HepG2 (cell line): ENCODE measurements around the gene MFRP. TPM values are rescaled to one million over a fixed set of nuclear protein-coding genes. Genes with fewer than 3 reads are reported as not detected.

ENCODE experiments used
- CEBPG ChIP-seq: IDR thresholded peaks from 2 replicates; pipeline ENCODE4 v1.6.1; 2016
- CREM ChIP-seq, 2 experiments: sonication (generic) in 1 of 2; formaldehyde crosslinking in 1 of 2; IDR thresholded peaks; 2 replicates each; pipeline versions ENCODE4 v1.4.0 to v1.6.1; 2016 to 2020; ENCODE audit warnings: antibody characterized with exemption in 1 of 2, mild to moderate bottlenecking in 1 of 2, missing genetic modification reagents in 1 of 2
- DMAP1 ChIP-seq: IDR thresholded peaks from 2 replicates; pipeline ENCODE4 v1.6.1; 2016
- GMEB1 ChIP-seq: sonication (generic); formaldehyde crosslinking; IDR thresholded peaks from 2 replicates; pipeline ENCODE4 v1.5.1; 2020; ENCODE audit warnings: missing genetic modification reagents, mild to moderate bottlenecking, borderline replicate concordance
- KLF12 ChIP-seq: sonication (generic); formaldehyde crosslinking; IDR thresholded peaks from 2 replicates; pipeline ENCODE4 v1.4.0; 2020; ENCODE audit warnings: missing genetic modification reagents, borderline replicate concordance
- KLF15 ChIP-seq: sonication (generic); formaldehyde crosslinking; IDR thresholded peaks from 2 replicates; pipeline ENCODE4 v1.8.1; 2023; ENCODE audit warnings: borderline replicate concordance, mild to moderate bottlenecking, inconsistent platforms, missing genetic modification reagents, mixed read lengths
- LBX2 ChIP-seq: sonication (generic); formaldehyde crosslinking; IDR thresholded peaks from 2 replicates; pipeline ENCODE4 v1.5.0; 2020; ENCODE audit warnings: missing genetic modification reagents, mild to moderate bottlenecking, borderline replicate concordance
- NFRKB ChIP-seq: fragments of 450-650 bp; IDR thresholded peaks from 2 replicates; pipeline ENCODE4 v1.6.1; 2017
- RAD21 ChIP-seq: fragments of 450-650 bp; formaldehyde crosslinking; IDR thresholded peaks from 2 replicates; pipeline ENCODE4 v1.5.0; 2020; ENCODE audit warnings: mild to moderate bottlenecking
- SAFB2 ChIP-seq: sonication (generic); formaldehyde crosslinking; IDR thresholded peaks from 2 replicates; pipeline ENCODE4 v1.5.1; 2020; ENCODE audit warnings: missing genetic modification reagents, low read depth, mild to moderate bottlenecking, borderline replicate concordance
- SKIL ChIP-seq: sonication (generic); formaldehyde crosslinking; IDR thresholded peaks from 2 replicates; pipeline ENCODE4 v1.8.0; 2022; ENCODE audit warnings: missing genetic modification reagents, mild to moderate bottlenecking, moderate library complexity, borderline replicate concordance
- SSRP1 ChIP-seq: IDR thresholded peaks from 2 replicates; pipeline ENCODE4 v1.6.1; 2016; ENCODE audit warnings: control low read depth
- SYNCRIP ChIP-seq: fragments of 200-400 bp; formaldehyde crosslinking; IDR thresholded peaks from 2 replicates; pipeline ENCODE4 v1.6.1; 2018; ENCODE audit warnings: mild to moderate bottlenecking, low read depth, low read length; ENCODE audit not compliant: insufficient read depth
- ZNF138 ChIP-seq: sonication (generic); formaldehyde crosslinking; IDR thresholded peaks from 2 replicates; pipeline ENCODE4 v1.5.0; 2020; ENCODE audit warnings: mild to moderate bottlenecking, low read depth, missing genetic modification reagents
- ZNF24 ChIP-seq: fragments of 450-650 bp; IDR thresholded peaks from 2 replicates; pipeline ENCODE4 v1.6.1; 2017; ENCODE audit warnings: antibody characterized with exemption, mild to moderate bottlenecking
- ZNF282 ChIP-seq: fragments of 450-650 bp; IDR thresholded peaks from 2 replicates; pipeline ENCODE4 v1.6.1; 2018; ENCODE audit not compliant: partially characterized antibody
- ZNF337 ChIP-seq: sonication (generic); formaldehyde crosslinking; IDR thresholded peaks from 2 replicates; pipeline ENCODE4 v1.5.1; 2020; ENCODE audit warnings: missing genetic modification reagents, low read depth, mild to moderate bottlenecking, borderline replicate concordance
- ZNF713 ChIP-seq: sonication (generic); formaldehyde crosslinking; IDR thresholded peaks from 2 replicates; pipeline ENCODE4 v1.4.0; 2020; ENCODE audit warnings: mild to moderate bottlenecking, missing genetic modification reagents
- ZNF761 ChIP-seq: sonication (generic); formaldehyde crosslinking; conservative IDR thresholded peaks from 2 replicates; pipeline ENCODE4 v1.4.0; 2020; ENCODE audit warnings: mild to moderate bottlenecking, missing genetic modification reagents
- ZNF788 ChIP-seq: sonication (generic); formaldehyde crosslinking; IDR thresholded peaks from 2 replicates; pipeline ENCODE4 v1.5.0; 2020; ENCODE audit warnings: mild to moderate bottlenecking, missing genetic modification reagents, borderline replicate concordance
- ZNF841 ChIP-seq: sonication (generic); formaldehyde crosslinking; IDR thresholded peaks from 2 replicates; pipeline ENCODE4 v1.8.1; 2023; ENCODE audit warnings: missing genetic modification reagents, borderline replicate concordance
- polyA plus RNA-seq, 8 experiments: library from polyadenylated mRNA; depleted of rRNA in 3 of 8; stranded (reverse) in 7 of 8; unstranded in 1 of 8; fragments of >200 nt; fragmentation: Illumina TruSeq in 4 of 8; extraction: Trizol in 4 of 8; gene quantifications; 2 replicates each; pipeline versions ENCODE4 v1.2.1 to v1.2.3, GENCODE V29; 2011 to 2016; ENCODE audit warnings: low read depth in 4 of 8, missing spikeins in 1 of 8, mixed read lengths in 1 of 8; ENCODE audit not compliant: insufficient read depth in 1 of 8
- total RNA-seq, 5 experiments: library from RNA; depleted of rRNA; stranded (reverse); fragments of >200 nt; fragmentation: Illumina TruSeq; extraction: Trizol; gene quantifications; 2 replicates each; pipeline ENCODE4 v1.2.3, GENCODE V29; 2016; ENCODE audit warnings: low read depth in 1 of 5
- TF ChIP-seq, protein P1 (sequence below): sonication (generic); formaldehyde crosslinking; conservative IDR thresholded peaks from 2 replicates; pipeline ENCODE4 v1.4.0; 2020; ENCODE audit warnings: missing genetic modification reagents

Gene MFRP
- total and polyA plus RNA-seq, 2 of the 13 experiments (the other 11 are each of a cell fraction or from before 2014, with no cell fraction given) = not detected

- no peak for TF ChIP-seq ZNF713 (CRISPR knock-in tag)
- no peak for TF ChIP-seq ZNF337 (CRISPR knock-in tag)
- TF ChIP-seq SSRP1 = no peak
- no peak for TF ChIP-seq SYNCRIP
- TF ChIP-seq SAFB2 (CRISPR knock-in tag) = 0 out of 2 replicates have a peak, but pooled peaks have one; percentile 17
- no peak for TF ChIP-seq KLF15 (CRISPR knock-in tag)
- peak; percentile 76 for TF ChIP-seq RAD21 (CRISPR knock-in tag)
- TF ChIP-seq CREM (IDR thresholded peaks at IDR 0.05) = no peak
- no peak for TF ChIP-seq CREM (CRISPR knock-in tag; IDR thresholded peaks at IDR 0.05)
- no peak for TF ChIP-seq CEBPG (CRISPR knock-in tag)
- no peak for TF ChIP-seq ZNF788 (CRISPR knock-in tag)
- TF ChIP-seq LBX2 (CRISPR knock-in tag) = no peak
- TF ChIP-seq NFRKB = no peak
- no peak for TF ChIP-seq ZNF24
- TF ChIP-seq ZNF282 = no peak
- no peak for TF ChIP-seq GMEB1 (CRISPR knock-in tag)
- no peak for TF ChIP-seq KLF12 (CRISPR knock-in tag)
- no peak for TF ChIP-seq SKIL
- no peak for TF ChIP-seq ZNF841 (CRISPR knock-in tag)
- TF ChIP-seq ZNF138 = no peak
- TF ChIP-seq DMAP1 (CRISPR knock-in tag) = no peak
- no peak for TF ChIP-seq ZNF761 (CRISPR knock-in tag)
- TF ChIP-seq, protein P1, sequence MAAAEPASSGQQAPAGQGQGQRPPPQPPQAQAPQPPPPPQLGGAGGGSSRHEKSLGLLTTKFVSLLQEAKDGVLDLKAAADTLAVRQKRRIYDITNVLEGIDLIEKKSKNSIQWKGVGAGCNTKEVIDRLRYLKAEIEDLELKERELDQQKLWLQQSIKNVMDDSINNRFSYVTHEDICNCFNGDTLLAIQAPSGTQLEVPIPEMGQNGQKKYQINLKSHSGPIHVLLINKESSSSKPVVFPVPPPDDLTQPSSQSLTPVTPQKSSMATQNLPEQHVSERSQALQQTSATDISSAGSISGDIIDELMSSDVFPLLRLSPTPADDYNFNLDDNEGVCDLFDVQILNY (CRISPR knock-in tag) = no peak
Measured at GRCh38 chr11:119339589-119340334, 6.7 kb downstream of the MFRP start (continued).
